ENCODE measurements around the gene IGF1R. TPM values are rescaled to one million over a fixed set of nuclear protein-coding genes. Genes with fewer than 3 reads are reported as not detected.
A peak's percentile ranks its signal among the peaks of the same experiment; 100 is the strongest.

Gene IGF1R
- total RNA-seq, 2 experiments from 2014 or later, result 17.7 to 18.9 TPM

DNA sequence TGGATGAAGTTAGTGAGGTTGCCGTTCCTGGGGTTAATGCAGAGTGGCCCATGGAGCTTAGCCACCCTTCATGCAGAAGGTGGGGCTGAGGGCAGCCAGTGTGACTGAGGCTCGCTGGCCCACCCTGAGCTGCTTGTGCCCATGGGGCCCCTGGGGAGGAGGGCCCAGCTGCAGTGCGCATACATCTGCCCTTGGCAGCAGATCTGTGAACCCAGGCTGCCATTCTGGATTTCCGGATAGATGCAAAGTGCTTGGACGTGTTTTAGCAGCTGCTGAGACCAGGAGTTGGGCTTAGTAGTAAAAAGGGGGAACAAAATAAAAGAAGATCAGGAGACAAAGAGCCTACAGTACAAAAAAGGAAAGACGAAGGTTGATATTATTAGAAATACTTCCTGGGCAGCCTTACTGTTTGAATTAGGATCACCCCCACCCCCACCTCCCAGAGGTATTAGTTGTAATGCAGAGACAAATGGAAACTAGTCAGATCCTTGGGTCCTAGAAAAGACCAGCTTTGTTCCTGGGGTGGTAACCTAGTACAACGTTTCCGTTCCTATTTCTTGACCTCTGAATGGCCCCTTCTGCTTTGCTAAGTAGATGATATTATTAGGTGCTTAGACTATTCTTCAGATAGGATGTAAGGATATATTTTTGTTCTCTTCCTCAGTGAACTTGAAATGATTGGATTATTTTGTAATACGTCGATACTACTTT is 70.2 kb downstream of the IGF1R start:
- DNase-seq, result no peak
- H3K4me3 Mint-ChIP-seq, result no peak overlapping the region
- H3K4me1 Mint-ChIP-seq, result peaks cover 82% of the 10 kb centered on the region
- no peaks in the 10 kb centered on the region for H3K9me3 Mint-ChIP-seq
- no peaks in the 10 kb centered on the region for H3K27me3 Mint-ChIP-seq
- peaks cover 9% of the 10 kb centered on the region for H3K36me3 Mint-ChIP-seq
- H3K27ac Mint-ChIP-seq, result peak overlapping the region; percentile 47

DNA sequence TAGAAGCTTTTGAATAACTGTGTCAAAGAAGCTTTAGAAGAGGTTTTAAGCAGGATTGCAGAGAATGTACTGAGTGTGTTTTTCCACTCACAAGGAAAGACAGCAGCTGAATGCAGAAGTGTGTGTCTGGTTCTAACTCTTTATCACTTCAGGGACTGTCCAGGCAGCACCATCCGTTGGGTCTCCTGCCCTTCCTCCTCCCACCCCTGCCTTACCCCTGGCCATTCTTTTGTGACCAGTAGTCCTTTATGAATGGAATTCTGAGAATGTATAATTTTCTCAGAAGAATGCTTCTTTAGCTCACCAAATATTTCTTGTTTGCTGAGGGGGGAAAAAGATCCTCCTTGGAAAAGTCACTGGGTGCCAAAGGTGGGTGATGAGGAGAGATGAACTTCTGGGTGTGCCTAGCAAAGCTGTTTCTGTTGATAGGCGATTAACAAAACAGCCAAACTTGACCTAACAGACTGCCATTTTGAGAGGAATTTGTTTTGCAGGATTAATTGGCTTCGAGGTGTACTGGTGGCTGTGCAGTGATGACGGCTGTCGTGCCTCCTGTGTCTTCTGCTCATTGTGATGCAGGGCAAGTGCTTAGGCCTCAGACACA is 70.9 kb downstream of the IGF1R start:
- Mint-ChIP-seq H3K36me3 (peaks cover 9% of the 10 kb centered on the region), H3K27me3 (no peaks in the 10 kb centered on the region), H3K9me3 (no peaks in the 10 kb centered on the region), H3K27ac (peak overlapping the region; percentile 47), H3K4me1 (peaks cover 79% of the 10 kb centered on the region), H3K4me3 (no peak overlapping the region)
- DNase-seq, result no peak

- Mint-ChIP-seq H3K27ac (no peak overlapping the region), H3K4me3 (no peak overlapping the region), H3K27me3 (no peaks in the 10 kb centered on the region), H3K9me3 (no peaks in the 10 kb centered on the region), H3K36me3 (peaks cover 9% of the 10 kb centered on the region), H3K4me1 (peaks cover 71% of the 10 kb centered on the region)
- no peak for DNase-seq
Measured at GRCh38 chr15:98720031-98720430, 71.7 kb downstream of the IGF1R start.

DNA sequence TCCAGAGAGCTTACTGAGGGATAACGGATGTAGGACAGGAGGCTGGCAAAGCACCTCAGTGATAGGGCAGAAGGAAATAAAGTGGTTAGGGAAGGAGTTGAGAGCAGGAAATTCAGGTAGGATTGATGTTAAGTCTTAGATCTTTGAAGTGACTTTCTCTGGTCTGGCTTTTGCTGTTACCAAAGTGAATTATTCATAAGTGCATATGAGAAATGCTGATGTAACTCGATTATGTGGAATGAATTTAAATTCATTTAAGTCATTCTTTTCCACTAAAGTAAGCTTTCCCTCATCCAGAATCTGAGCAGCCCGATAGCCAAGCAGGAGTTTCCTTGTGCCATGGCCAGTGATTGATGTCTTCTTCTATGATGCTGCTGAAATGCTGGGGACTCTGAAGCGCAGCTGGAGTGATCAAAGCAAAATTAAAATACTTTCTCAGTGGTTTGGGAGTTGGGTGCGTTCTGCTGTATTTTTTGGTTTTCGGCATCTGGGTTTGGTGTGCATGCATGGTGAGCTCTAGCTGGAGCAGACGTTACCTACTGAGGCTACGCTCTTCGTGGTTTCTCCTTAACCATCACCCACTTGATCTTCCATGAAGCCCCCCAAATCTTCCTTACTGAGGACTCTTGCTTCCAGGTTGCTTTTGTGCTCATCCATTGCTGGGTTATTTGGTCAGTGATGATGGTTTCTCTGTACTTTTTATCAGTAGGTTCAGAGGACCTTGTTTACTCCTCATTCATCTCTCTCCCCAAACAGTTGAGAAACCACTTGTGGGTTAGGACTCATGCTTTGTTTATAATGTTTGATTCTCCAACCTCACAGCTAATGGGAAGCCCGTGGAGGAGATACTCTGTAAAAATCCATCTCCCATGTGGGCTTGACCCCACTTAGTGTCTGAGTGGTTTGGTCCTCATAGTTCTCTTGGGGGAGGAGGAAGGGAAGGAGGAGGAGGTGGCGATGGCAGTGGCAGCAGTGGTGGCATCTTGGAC is 72.5 kb downstream of the IGF1R start:
- Mint-ChIP-seq H3K9me3 (no peaks in the 10 kb centered on the region), H3K4me3 (no peak overlapping the region), H3K27me3 (no peaks in the 10 kb centered on the region), H3K36me3 (peaks cover 14% of the 10 kb centered on the region), H3K27ac (no peak overlapping the region), H3K4me1 (peaks cover 68% of the 10 kb centered on the region)
- DNase-seq, result no peak

- H3K27me3 Mint-ChIP-seq, result no peaks in the 10 kb centered on the region
- H3K9me3 Mint-ChIP-seq, result no peaks in the 10 kb centered on the region
- DNase-seq, result no peak
- H3K4me1 Mint-ChIP-seq, result peaks cover 66% of the 10 kb centered on the region
- H3K27ac Mint-ChIP-seq, result peak overlapping the region; percentile 10
- H3K36me3 Mint-ChIP-seq, result peaks cover 20% of the 10 kb centered on the region
- H3K4me3 Mint-ChIP-seq, result no peak overlapping the region
Measured at GRCh38 chr15:98722209-98722608, 73.9 kb downstream of the IGF1R start.

DNA sequence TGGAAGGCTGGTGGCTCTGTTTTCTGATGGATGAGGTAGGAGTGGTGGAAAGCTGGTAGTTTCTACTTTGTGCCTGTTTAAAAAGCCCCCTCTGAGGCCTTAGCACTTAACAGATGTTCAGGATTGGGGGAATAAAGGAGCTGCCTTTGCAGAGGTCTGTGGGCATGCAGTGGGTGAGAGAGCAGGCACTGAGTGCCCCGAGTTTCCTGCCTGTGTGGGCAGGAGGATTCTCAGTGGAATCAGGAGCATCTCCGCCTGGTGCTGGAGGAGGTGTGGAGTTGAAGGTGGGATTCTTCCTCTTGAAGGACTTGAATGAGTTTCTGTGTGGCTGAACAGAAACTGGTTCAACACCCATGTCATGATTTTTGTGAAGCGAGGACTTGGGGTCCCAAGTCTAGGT is 74.3 kb downstream of the IGF1R start:
- no peak overlapping the region for H3K4me3 Mint-ChIP-seq
- H3K36me3 Mint-ChIP-seq, result peaks cover 20% of the 10 kb centered on the region
- no peak overlapping the region for H3K27ac Mint-ChIP-seq
- H3K27me3 Mint-ChIP-seq, result no peaks in the 10 kb centered on the region
- no peak for DNase-seq
- peaks cover 66% of the 10 kb centered on the region for H3K4me1 Mint-ChIP-seq
- no peaks in the 10 kb centered on the region for H3K9me3 Mint-ChIP-seq

GRCh38 chr15:98723195-98723594 is 74.9 kb downstream of the IGF1R start:
- peaks cover 62% of the 10 kb centered on the region for H3K4me1 Mint-ChIP-seq
- H3K27ac Mint-ChIP-seq, result no peak overlapping the region
- H3K36me3 Mint-ChIP-seq, result peaks cover 20% of the 10 kb centered on the region
- no peak overlapping the region for H3K4me3 Mint-ChIP-seq
- no peak for DNase-seq
- H3K9me3 Mint-ChIP-seq, result no peaks in the 10 kb centered on the region
- H3K27me3 Mint-ChIP-seq, result no peaks in the 10 kb centered on the region

GRCh38 chr15:98724048-98724447 is 75.7 kb downstream of the IGF1R start:
- Mint-ChIP-seq H3K27ac (no peak overlapping the region), H3K4me3 (no peak overlapping the region), H3K4me1 (peaks cover 65% of the 10 kb centered on the region), H3K36me3 (peaks cover 20% of the 10 kb centered on the region), H3K27me3 (no peaks in the 10 kb centered on the region), H3K9me3 (no peaks in the 10 kb centered on the region)
- DNase-seq, result no peak

GRCh38 chr15:98724494-98724893 is 76.2 kb downstream of the IGF1R start:
- Mint-ChIP-seq H3K27ac (no peak overlapping the region), H3K36me3 (peaks cover 20% of the 10 kb centered on the region), H3K27me3 (no peaks in the 10 kb centered on the region), H3K4me1 (peaks cover 66% of the 10 kb centered on the region), H3K9me3 (no peaks in the 10 kb centered on the region), H3K4me3 (no peak overlapping the region)
- no peak for DNase-seq

DNA sequence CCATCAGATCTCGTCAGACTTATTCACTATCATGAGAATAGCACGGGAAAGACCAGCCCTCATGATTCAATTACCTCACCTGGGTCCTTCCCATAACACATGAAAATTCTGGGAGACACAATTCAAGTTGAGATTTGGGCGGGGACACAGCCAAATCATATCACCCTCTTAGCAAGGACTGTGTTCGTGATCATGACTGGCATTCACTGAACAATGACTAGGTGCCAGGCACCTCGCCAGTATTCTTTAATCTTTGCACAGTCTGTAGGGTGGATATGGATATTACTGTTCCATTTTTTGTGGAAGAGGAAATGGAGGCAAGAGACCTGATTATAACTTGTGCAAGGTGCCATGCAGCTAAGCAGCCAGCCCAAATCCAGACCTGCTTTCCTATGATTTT is 77.5 kb downstream of the IGF1R start:
- Mint-ChIP-seq H3K27ac (no peak overlapping the region), H3K4me1 (peaks cover 57% of the 10 kb centered on the region), H3K9me3 (no peaks in the 10 kb centered on the region), H3K4me3 (no peak overlapping the region), H3K27me3 (no peaks in the 10 kb centered on the region), H3K36me3 (peaks cover 16% of the 10 kb centered on the region)
- no peak for DNase-seq

GRCh38 chr15:98727115-98728040 is 79.0 kb downstream of the IGF1R start:
- DNase-seq, result no peak
- H3K27ac Mint-ChIP-seq, result no peak overlapping the region
- no peak overlapping the region for H3K4me3 Mint-ChIP-seq
- no peaks in the 10 kb centered on the region for H3K27me3 Mint-ChIP-seq
- H3K36me3 Mint-ChIP-seq, result peaks cover 11% of the 10 kb centered on the region
- no peaks in the 10 kb centered on the region for H3K9me3 Mint-ChIP-seq
- H3K4me1 Mint-ChIP-seq, result peaks cover 43% of the 10 kb centered on the region

GRCh38 chr15:98728082-98728810 is 79.9 kb downstream of the IGF1R start:
- no peak for DNase-seq
- H3K27ac Mint-ChIP-seq, result no peak overlapping the region
- peaks cover 11% of the 10 kb centered on the region for H3K36me3 Mint-ChIP-seq
- no peaks in the 10 kb centered on the region for H3K9me3 Mint-ChIP-seq
- no peaks in the 10 kb centered on the region for H3K27me3 Mint-ChIP-seq
- no peak overlapping the region for H3K4me3 Mint-ChIP-seq
- peaks cover 35% of the 10 kb centered on the region for H3K4me1 Mint-ChIP-seq

GRCh38 chr15:98728811-98729160 is 80.4 kb downstream of the IGF1R start:
- peaks cover 35% of the 10 kb centered on the region for H3K4me1 Mint-ChIP-seq
- H3K9me3 Mint-ChIP-seq, result no peaks in the 10 kb centered on the region
- no peaks in the 10 kb centered on the region for H3K27me3 Mint-ChIP-seq
- DNase-seq, result no peak
- H3K4me3 Mint-ChIP-seq, result no peak overlapping the region
- H3K27ac Mint-ChIP-seq, result no peak overlapping the region
- peaks cover 11% of the 10 kb centered on the region for H3K36me3 Mint-ChIP-seq

- peaks cover 36% of the 10 kb centered on the region for H3K4me1 Mint-ChIP-seq
- H3K36me3 Mint-ChIP-seq, result peaks cover 11% of the 10 kb centered on the region
- DNase-seq, result no peak
- no peaks in the 10 kb centered on the region for H3K9me3 Mint-ChIP-seq
- no peak overlapping the region for H3K4me3 Mint-ChIP-seq
- no peak overlapping the region for H3K27ac Mint-ChIP-seq
- no peaks in the 10 kb centered on the region for H3K27me3 Mint-ChIP-seq
Measured at GRCh38 chr15:98729446-98730042, 81.2 kb downstream of the IGF1R start.
